Upper lobe of left lung (tissue), 4 donors: Measurements from ENCODE around the gene PTPN18.

Source experiments
- CTCF ChIP-seq, 6 experiments: fragments of 450-650 bp in 4 of 6; fragments of 200-600 bp in 2 of 6; sonication (generic) in 2 of 6; IDR thresholded peaks; one replicate each; pipeline ENCODE4 v1.5.1; 2016 to 2019; ENCODE audit warnings: antibody characterized with exemption in 6 of 6
- EP300 ChIP-seq, 4 donors: sonication (generic); formaldehyde crosslinking; IDR thresholded peaks; one replicate each; pipeline ENCODE4 v1.5.1; 2017; ENCODE audit warnings: antibody characterized with exemption in 4 of 4, control low read depth in 2 of 4
- POLR2A ChIP-seq, 4 donors: fragments of 450-650 bp; IDR thresholded peaks; one replicate each; pipeline ENCODE4 v1.5.1; 2016 to 2017; ENCODE audit warnings: antibody characterized with exemption in 4 of 4, mild to moderate bottlenecking in 2 of 4

GRCh38 chr2:130373808-130374365 is 18.0 kb downstream of the PTPN18 start:
- no peak for TF ChIP-seq CTCF (IDR thresholded peaks at IDR 0.05)
- no peak for TF ChIP-seq EP300 (IDR thresholded peaks at IDR 0.05)
- no peak for TF ChIP-seq POLR2A (IDR thresholded peaks at IDR 0.05)
